ENCODE results near the gene SLC24A2. TPM values are rescaled to one million over a fixed set of nuclear protein-coding genes. Genes with fewer than 3 reads are reported as not detected.

SLC24A2 gene
- total and polyA plus RNA-seq, 2 donors (not counting 1 experiment from before 2014, with no cell fraction given) = under 0.01 TPM

GRCh38 chr9:19828576-19829109 lies 39.8 kb upstream of the SLC24A2 start:
- Histone ChIP-seq H3K9ac (ENCODE audit: insufficient read depth, low read length) (no peak overlapping the region), H3K4me3 (replicated peaks in 1 of 4; ENCODE audit: control extremely low read depth in 1 of 4, insufficient read depth in 1 of 4, low read depth in 3 of 4, low read length in 4 of 4) (no peak overlapping the region), H2AFZ (ENCODE audit: low read length) (no peak overlapping the region), H3K9me3 (ENCODE audit: control insufficient read depth, insufficient read depth, low read depth, low read length) (no peaks in the 10 kb centered on the region), H3K4me1 (ENCODE audit: control insufficient read depth, extremely low read depth, insufficient read depth, low read length) (no peaks in the 10 kb centered on the region), H3K36me3 (ENCODE audit: control insufficient read depth, insufficient read depth, low read length) (no peaks in the 10 kb centered on the region), H3K27me3 (ENCODE audit: control insufficient read depth, insufficient read depth, low read length) (no peaks in the 10 kb centered on the region), H4K20me1 (ENCODE audit: control insufficient read depth, extremely low read depth, insufficient read depth, low read length) (no peaks in the 10 kb centered on the region), H3K27ac (ENCODE audit: insufficient read depth, low read length) (no peak overlapping the region), H3K4me2 (ENCODE audit: extremely low read depth, insufficient read depth, low read length) (no peak overlapping the region), H3K79me2 (ENCODE audit: control insufficient read depth, insufficient read depth, low read length) (no peaks in the 10 kb centered on the region)
- no peak for TF ChIP-seq EZH2 (IDR thresholded peaks at IDR 0.05; ENCODE audit: low read length, missing control alignments)
- no peak for TF ChIP-seq CTCF (conservative IDR thresholded peaks at IDR 0.05 in 1 of 2, IDR thresholded peaks at IDR 0.05 in 1 of 2; ENCODE audit: low read depth in 1 of 2, low read length in 2 of 2)
- DNase-seq (ENCODE audit: low read depth in 2 of 2) = no peak

- no peak overlapping the region for H3K4me2 ChIP-seq (ENCODE audit: extremely low read depth, insufficient read depth, low read length)
- TF ChIP-seq CTCF (conservative IDR thresholded peaks at IDR 0.05 in 1 of 2, IDR thresholded peaks at IDR 0.05 in 1 of 2; ENCODE audit: low read depth in 1 of 2, low read length in 2 of 2) (no peak), EZH2 (IDR thresholded peaks at IDR 0.05; ENCODE audit: low read length, missing control alignments) (no peak)
- H3K79me2 ChIP-seq (ENCODE audit: control insufficient read depth, insufficient read depth, low read length) = no peaks in the 10 kb centered on the region
- DNase-seq (ENCODE audit: low read depth in 2 of 2) = no peak
- no peak overlapping the region for H2AFZ ChIP-seq (ENCODE audit: low read length)
- H3K27ac ChIP-seq (ENCODE audit: insufficient read depth, low read length) = no peak overlapping the region
- no peaks in the 10 kb centered on the region for H3K27me3 ChIP-seq (ENCODE audit: control insufficient read depth, insufficient read depth, low read length)
- H3K4me1 ChIP-seq (ENCODE audit: control insufficient read depth, extremely low read depth, insufficient read depth, low read length) = no peaks in the 10 kb centered on the region
- H3K9me3 ChIP-seq (ENCODE audit: control insufficient read depth, insufficient read depth, low read depth, low read length) = no peaks in the 10 kb centered on the region
- H3K4me3 ChIP-seq (replicated peaks in 1 of 4; ENCODE audit: control extremely low read depth in 1 of 4, insufficient read depth in 1 of 4, low read depth in 3 of 4, low read length in 4 of 4) = no peak overlapping the region
- no peaks in the 10 kb centered on the region for H3K36me3 ChIP-seq (ENCODE audit: control insufficient read depth, insufficient read depth, low read length)
- H3K9ac ChIP-seq (ENCODE audit: insufficient read depth, low read length) = no peak overlapping the region
- no peaks in the 10 kb centered on the region for H4K20me1 ChIP-seq (ENCODE audit: control insufficient read depth, extremely low read depth, insufficient read depth, low read length)
Measured at GRCh38 chr9:19816769-19817168, 27.9 kb upstream of the SLC24A2 start.

- Histone ChIP-seq H3K9me3 (ENCODE audit: control insufficient read depth, insufficient read depth, low read depth, low read length) (no peaks in the 10 kb centered on the region), H3K27me3 (ENCODE audit: control insufficient read depth, insufficient read depth, low read length) (no peaks in the 10 kb centered on the region), H4K20me1 (ENCODE audit: control insufficient read depth, extremely low read depth, insufficient read depth, low read length) (no peaks in the 10 kb centered on the region), H3K36me3 (ENCODE audit: control insufficient read depth, insufficient read depth, low read length) (no peaks in the 10 kb centered on the region), H2AFZ (ENCODE audit: low read length) (no peak overlapping the region), H3K79me2 (ENCODE audit: control insufficient read depth, insufficient read depth, low read length) (no peaks in the 10 kb centered on the region), H3K27ac (ENCODE audit: insufficient read depth, low read length) (no peak overlapping the region), H3K4me3 (replicated peaks in 1 of 4; ENCODE audit: control extremely low read depth in 1 of 4, insufficient read depth in 1 of 4, low read depth in 3 of 4, low read length in 4 of 4) (no peak overlapping the region), H3K4me2 (ENCODE audit: extremely low read depth, insufficient read depth, low read length) (no peak overlapping the region), H3K9ac (ENCODE audit: insufficient read depth, low read length) (no peak overlapping the region), H3K4me1 (ENCODE audit: control insufficient read depth, extremely low read depth, insufficient read depth, low read length) (no peaks in the 10 kb centered on the region)
- TF ChIP-seq EZH2 (IDR thresholded peaks at IDR 0.05; ENCODE audit: low read length, missing control alignments) = no peak
- TF ChIP-seq CTCF (conservative IDR thresholded peaks at IDR 0.05 in 1 of 2, IDR thresholded peaks at IDR 0.05 in 1 of 2; ENCODE audit: low read depth in 1 of 2, low read length in 2 of 2) = no peak
- no peak for DNase-seq (ENCODE audit: low read depth in 2 of 2)
Measured at GRCh38 chr9:19812194-19812593, 23.4 kb upstream of the SLC24A2 start.

Data from fibroblast of lung (primary cell).